ENCODE data around the gene TRPV3.

GRCh38 chr17:3529817-3530741 is 27.5 kb downstream of the TRPV3 start:
- TF ChIP-seq, protein P1, sequence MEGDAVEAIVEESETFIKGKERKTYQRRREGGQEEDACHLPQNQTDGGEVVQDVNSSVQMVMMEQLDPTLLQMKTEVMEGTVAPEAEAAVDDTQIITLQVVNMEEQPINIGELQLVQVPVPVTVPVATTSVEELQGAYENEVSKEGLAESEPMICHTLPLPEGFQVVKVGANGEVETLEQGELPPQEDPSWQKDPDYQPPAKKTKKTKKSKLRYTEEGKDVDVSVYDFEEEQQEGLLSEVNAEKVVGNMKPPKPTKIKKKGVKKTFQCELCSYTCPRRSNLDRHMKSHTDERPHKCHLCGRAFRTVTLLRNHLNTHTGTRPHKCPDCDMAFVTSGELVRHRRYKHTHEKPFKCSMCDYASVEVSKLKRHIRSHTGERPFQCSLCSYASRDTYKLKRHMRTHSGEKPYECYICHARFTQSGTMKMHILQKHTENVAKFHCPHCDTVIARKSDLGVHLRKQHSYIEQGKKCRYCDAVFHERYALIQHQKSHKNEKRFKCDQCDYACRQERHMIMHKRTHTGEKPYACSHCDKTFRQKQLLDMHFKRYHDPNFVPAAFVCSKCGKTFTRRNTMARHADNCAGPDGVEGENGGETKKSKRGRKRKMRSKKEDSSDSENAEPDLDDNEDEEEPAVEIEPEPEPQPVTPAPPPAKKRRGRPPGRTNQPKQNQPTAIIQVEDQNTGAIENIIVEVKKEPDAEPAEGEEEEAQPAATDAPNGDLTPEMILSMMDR (conservative IDR thresholded peaks at IDR 0.05; ENCODE audit: low read length): no peak
- no peak for TF ChIP-seq EZH2phosphoT487 (IDR thresholded peaks at IDR 0.05; ENCODE audit: borderline replicate concordance, low read depth, low read length)

All from OCI-LY7 (cell line).